Mesodermal cell (in vitro differentiated cells): Measurements from ENCODE around the gene LRRC4C. TPM values are rescaled to one million over a fixed set of nuclear protein-coding genes. Genes with fewer than 3 reads are reported as not detected.

ENCODE experiments used
- H3K27ac ChIP-seq: 2 replicates; pipeline ENCODE4 v1.7.0; 2013; ENCODE audit warnings: mild to moderate bottlenecking, low read depth, low read length, moderate library complexity; ENCODE audit not compliant: severe bottlenecking
- H3K36me3 ChIP-seq: 2 replicates; pipeline ENCODE4 v1.7.1; 2013; ENCODE audit warnings: mild to moderate bottlenecking, low read length, moderate library complexity; ENCODE audit not compliant: control insufficient read depth, insufficient read depth
- H3K4me1 ChIP-seq: one replicate; pipeline ENCODE4 v1.7.1; 2013; ENCODE audit warnings: mild to moderate bottlenecking, low read length; ENCODE audit not compliant: insufficient read depth, control insufficient read depth, poor library complexity, severe bottlenecking
- H3K4me3 ChIP-seq: 2 replicates; pipeline ENCODE4 v1.7.0; 2013; ENCODE audit warnings: low read length, control low read depth, mild to moderate bottlenecking; ENCODE audit not compliant: insufficient read depth, poor library complexity, severe bottlenecking; ENCODE audit errors: extremely low read depth
- H3K9me3 ChIP-seq: 2 replicates; pipeline ENCODE4 v1.7.1; 2013; ENCODE audit warnings: mild to moderate bottlenecking, low read length, moderate library complexity; ENCODE audit not compliant: control insufficient read depth
- WGBS, 2 experiments: methylation state at CpG; one replicate each; pipeline ENCODE4 v1.1.5; 2013; ENCODE audit warnings: missing lambda C conversion rate in 2 of 2; ENCODE audit not compliant: insufficient coverage in 2 of 2; 5-methylcytosine and 5-hydroxymethylcytosine counted together
- polyA plus RNA-seq, 2 experiments: library from polyadenylated mRNA; stranded (reverse); fragments of 50-300 nt; gene quantifications; one replicate each; pipeline ENCODE4 v1.2.3, GENCODE V29; 2013

LRRC4C gene
- polyA plus RNA-seq (2013, experiment 1 of 2), result 6.9 TPM
- 7.0 TPM for polyA plus RNA-seq (2013, experiment 2 of 2)

DNA sequence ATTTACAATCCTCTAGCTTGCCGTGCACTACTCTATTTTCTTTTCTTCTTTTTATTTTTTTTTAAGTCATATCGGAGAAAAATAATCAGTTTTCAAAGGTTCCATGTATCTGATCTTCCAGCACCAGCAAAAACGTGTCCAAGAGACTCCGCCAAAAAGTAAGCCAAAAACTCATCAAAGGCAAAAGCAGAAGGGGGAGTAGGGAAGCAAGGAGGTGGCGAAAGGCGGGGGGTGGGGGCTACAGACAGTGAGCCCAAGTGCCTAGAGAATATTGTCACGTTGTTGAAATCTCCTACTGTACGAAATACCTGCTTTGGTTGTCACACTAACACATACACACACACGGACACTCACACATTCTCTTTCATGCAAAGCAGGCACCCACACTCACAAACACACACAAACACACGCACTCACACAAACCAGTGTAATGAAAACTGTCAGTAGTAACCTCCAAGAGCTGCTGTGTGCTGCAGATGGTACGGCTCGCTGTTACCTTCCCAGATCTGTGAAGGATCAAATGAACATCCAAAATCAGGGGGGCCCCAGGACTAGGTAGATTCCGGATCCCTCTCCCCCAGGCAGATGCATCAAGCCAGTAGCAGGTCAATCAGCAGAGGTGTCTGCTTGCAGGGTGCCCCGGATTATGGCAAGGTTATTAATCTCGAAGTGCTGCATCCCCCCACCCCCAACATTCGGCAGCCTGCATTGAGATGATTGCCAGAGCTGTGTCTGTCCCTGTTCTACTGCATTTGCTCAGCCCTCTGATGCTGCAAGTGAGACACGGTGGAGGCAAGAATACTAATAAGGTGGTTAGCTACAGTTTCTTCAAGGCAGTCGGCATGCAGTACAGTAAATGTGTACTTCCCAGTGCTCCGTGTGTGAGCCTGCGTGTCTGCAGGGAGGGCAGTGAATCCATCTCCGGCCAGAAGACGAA, at the start of gene LRRC4C:
Gene LRRC4C, minus strand, starts transcription at position 188 of the 937 bp plus-strand sequence.
- H3K27ac ChIP-seq, result no peak within 1 kb of the TSS
- 89 to 90% methylated on average over 11 to 14 of the region's 22 CpGs for WGBS, 2 experiments
- no peaks in the 10 kb centered on the region for H3K4me1 ChIP-seq
- no peaks in the 10 kb centered on the region for H3K36me3 ChIP-seq
- no peaks in the 10 kb centered on the region for H3K9me3 ChIP-seq
- no peak within 1 kb of the TSS for H3K4me3 ChIP-seq

DNA sequence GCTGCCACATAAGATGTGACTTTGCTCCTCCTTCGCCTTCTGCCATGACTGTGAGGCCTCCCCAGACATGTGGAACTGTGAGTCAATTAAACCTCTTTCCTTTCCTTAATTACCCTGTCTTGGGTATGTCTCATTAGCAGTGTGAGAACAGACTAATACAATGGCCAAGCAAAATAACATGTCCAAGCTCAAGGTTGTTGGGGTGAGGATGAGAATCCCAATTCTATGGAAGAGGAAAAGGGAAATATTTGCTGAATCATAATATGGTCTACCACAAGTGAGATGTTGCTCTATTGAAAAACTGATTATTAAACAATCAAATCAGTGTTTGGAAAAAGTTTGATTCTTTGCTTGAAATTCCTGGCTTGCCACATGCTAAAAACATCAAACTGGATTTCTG, 48.7 kb upstream of the LRRC4C start:
- no peaks in the 10 kb centered on the region for H3K4me1 ChIP-seq
- H3K4me3 ChIP-seq, result no peak overlapping the region
- no peaks in the 10 kb centered on the region for H3K36me3 ChIP-seq
- no peak overlapping the region for H3K27ac ChIP-seq
- H3K9me3 ChIP-seq, result no peaks in the 10 kb centered on the region
- WGBS, 2 experiments, result 71 to 80% methylated on average over 1 of the region's 1 CpG

DNA sequence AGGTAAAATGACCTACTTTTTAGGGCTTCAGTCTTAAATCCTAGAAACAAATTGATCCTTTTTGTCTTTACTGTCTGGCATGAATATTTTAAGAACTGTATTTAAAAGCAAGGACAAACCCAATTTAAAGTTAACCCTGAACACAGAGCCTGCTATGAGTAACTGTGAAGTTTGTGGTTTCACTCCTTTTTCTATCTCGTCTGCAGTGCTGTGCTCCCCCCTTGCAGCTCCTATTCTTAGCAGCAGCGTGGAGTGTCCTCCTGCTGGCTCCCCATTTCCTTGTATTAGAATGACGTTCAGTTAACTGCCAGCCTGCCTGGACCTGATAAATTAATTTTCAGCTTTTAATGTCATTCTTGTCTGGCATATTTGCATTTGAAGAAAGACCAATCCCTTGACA, 40.0 kb upstream of the LRRC4C start:
- Histone ChIP-seq H3K4me3 (no peak overlapping the region), H3K4me1 (peaks cover 12% of the 10 kb centered on the region), H3K27ac (no peak overlapping the region), H3K9me3 (no peaks in the 10 kb centered on the region), H3K36me3 (no peaks in the 10 kb centered on the region)
- 20 to 32% methylated on average over 1 to 3 of the region's 3 CpGs for WGBS, 2 experiments

- no CpG with 5 or more reads among the region's 1 CpG for WGBS, 2 experiments
- H3K27ac ChIP-seq, result no peak overlapping the region
- peaks cover 12% of the 10 kb centered on the region for H3K4me1 ChIP-seq
- H3K9me3 ChIP-seq, result no peaks in the 10 kb centered on the region
- no peaks in the 10 kb centered on the region for H3K36me3 ChIP-seq
- no peak overlapping the region for H3K4me3 ChIP-seq
These were observed 39.3 kb upstream of the LRRC4C start for GRCh38 chr11:41498726-41499125.

DNA sequence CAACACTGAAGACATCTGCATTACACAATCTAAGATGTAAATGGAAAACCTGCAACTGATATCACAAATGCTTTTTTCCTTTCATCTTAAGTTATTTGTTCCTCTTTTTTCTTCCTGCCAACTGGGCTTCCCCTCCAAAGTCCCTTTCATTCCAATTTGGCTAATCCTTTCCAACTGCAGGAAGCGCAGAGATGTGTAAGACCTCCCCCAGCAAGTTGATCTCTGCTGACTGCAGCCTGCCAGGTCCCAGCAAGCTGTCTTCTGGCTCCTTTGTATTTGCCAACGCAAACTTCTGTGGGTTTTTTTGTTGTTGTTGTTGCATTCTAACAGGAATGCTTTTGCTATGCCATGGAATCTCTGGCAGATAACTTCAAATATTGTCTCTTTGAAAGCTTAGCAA, 38.5 kb upstream of the LRRC4C start:
- H3K4me1 ChIP-seq, result peaks cover 12% of the 10 kb centered on the region
- H3K9me3 ChIP-seq, result no peaks in the 10 kb centered on the region
- H3K36me3 ChIP-seq, result no peaks in the 10 kb centered on the region
- no peak overlapping the region for H3K4me3 ChIP-seq
- whole genome bisulfite sequencing, 2 experiments, result no CpG with 5 or more reads among the region's 2 CpGs
- H3K27ac ChIP-seq, result peak overlapping the region; percentile 1

DNA sequence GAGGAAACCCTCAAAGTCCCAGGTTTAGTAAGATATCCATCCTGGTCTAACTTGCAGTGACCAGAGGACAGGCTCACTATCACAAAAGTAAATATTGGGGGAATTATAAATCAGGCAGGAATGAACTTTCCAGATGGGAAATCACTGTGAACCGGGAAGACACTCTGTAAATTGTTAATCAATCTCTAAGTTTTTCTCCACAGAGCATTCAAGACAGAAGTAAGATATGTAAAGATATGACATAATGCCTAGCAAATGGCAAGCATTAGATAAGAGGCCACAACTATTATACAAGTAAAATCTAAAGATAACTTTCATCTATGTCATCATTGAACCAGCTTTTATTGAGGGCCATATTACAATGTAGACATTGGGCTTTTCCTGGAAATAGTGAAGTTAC, 35.3 kb upstream of the LRRC4C start:
- WGBS, 2 experiments, result no CpG with 5 or more reads among the region's 1 CpG

GRCh38 chr11:41486424-41486823, 27.0 kb upstream of the LRRC4C start:
- Histone ChIP-seq H3K4me3 (no peak overlapping the region), H3K4me1 (peaks cover 3% of the 10 kb centered on the region), H3K36me3 (no peaks in the 10 kb centered on the region), H3K9me3 (no peaks in the 10 kb centered on the region), H3K27ac (no peak overlapping the region)
- 80% methylated on average over 1 of the region's 2 CpGs; no CpG with 5 or more reads in 1 of the 2 experiments for WGBS, 2 experiments

More for the DNA sequence above, 35.3 kb upstream of the LRRC4C start:
- Histone ChIP-seq H3K4me3 (no peak overlapping the region), H3K27ac (no peak overlapping the region), H3K36me3 (no peaks in the 10 kb centered on the region), H3K4me1 (peaks cover 8% of the 10 kb centered on the region), H3K9me3 (no peaks in the 10 kb centered on the region)

DNA sequence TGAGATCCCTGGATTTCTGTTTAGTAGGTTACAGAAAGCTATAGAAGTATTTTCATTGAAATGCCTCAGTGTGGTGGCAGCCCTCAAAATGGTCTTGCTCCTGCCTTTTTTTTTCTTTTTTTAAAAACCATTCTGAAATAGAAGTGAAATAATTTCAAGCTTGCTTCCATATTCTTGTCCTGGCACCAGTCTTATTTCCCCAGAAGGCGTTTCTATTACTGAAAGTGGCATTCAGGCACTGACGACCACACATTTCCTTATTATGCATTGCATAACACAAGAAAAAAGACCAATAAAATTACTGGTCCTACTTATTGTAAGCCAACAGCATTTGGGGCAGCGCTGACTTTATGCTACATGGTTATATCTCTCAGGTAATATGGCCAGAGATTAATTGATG, 24.5 kb upstream of the LRRC4C start:
- Histone ChIP-seq H3K4me3 (no peak overlapping the region), H3K4me1 (no peaks in the 10 kb centered on the region), H3K36me3 (no peaks in the 10 kb centered on the region), H3K9me3 (no peaks in the 10 kb centered on the region), H3K27ac (no peak overlapping the region)
- WGBS, 2 experiments, result 80 to 86% methylated on average over 1 to 2 of the region's 3 CpGs

DNA sequence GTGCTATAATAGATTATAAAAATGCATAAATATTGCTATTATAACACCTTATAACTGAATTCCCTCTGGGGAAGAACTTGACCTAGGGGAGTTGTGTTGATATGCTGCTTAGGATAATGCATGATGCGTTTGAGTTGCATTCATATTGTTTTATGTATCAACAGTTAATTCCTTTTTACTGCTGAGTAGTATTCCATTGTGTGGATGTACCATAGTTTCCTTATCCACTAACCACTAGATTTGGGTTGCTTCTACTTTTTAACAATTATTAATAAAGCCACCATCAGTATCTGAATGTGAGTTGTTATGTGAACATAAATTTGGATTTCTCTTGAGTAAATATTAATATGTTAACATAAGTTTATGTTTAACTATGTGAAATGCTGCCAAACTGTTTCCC, 19.7 kb upstream of the LRRC4C start:
- Histone ChIP-seq H3K27ac (no peak overlapping the region), H3K9me3 (no peaks in the 10 kb centered on the region), H3K36me3 (no peaks in the 10 kb centered on the region), H3K4me3 (no peak overlapping the region), H3K4me1 (no peaks in the 10 kb centered on the region)
- WGBS, 2 experiments, result no CpG with 5 or more reads among the region's 1 CpG

GRCh38 chr11:41461057-41461681, 1.7 kb upstream of the LRRC4C start:
- Histone ChIP-seq H3K9me3 (no peaks in the 10 kb centered on the region), H3K36me3 (no peaks in the 10 kb centered on the region), H3K4me1 (no peaks in the 10 kb centered on the region), H3K4me3 (no peak overlapping the region), H3K27ac (no peak overlapping the region)
- WGBS, 2 experiments, result no CpG with 5 or more reads among the region's 1 CpG

DNA sequence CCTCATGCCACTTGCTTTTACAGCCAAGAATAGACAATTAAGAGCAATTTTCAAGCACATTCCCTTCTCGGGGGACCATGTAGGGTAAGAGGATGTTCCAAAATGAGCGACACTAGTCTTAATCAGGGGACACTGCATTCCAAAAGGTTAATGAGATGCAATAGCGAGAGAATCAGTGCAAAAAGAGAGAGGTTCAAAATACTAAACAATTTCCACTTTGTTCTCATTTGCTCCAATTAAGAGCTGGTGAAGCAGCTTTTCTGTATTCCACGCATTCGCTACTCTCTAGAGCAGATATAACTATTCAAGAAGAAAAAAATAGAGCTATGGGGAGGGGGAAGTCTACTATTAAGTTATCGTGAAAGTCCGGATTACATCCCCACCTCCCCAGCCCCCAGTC, 811 bp downstream of the LRRC4C start:
- H3K9me3 ChIP-seq, result no peaks in the 10 kb centered on the region
- H3K36me3 ChIP-seq, result no peaks in the 10 kb centered on the region
- H3K27ac ChIP-seq, result no peak overlapping the region
- H3K4me3 ChIP-seq, result no peak overlapping the region
- no peaks in the 10 kb centered on the region for H3K4me1 ChIP-seq
- 60% methylated on average over 1 of the region's 7 CpGs; no CpG with 5 or more reads in 1 of the 2 experiments for WGBS, 2 experiments
